ENCODE results near the gene LRCH1.

GRCh38 chr13:46757640-46758039 lies 204.7 kb downstream of the LRCH1 start:
- TF ChIP-seq POLR2A (IDR thresholded peaks at IDR 0.05) (no peak), CTCF (IDR thresholded peaks at IDR 0.05) (no peak)
